Mammary epithelial cell (primary cell): ENCODE data around the gene SLX1A.

Experiments used
- CTCF ChIP-seq, 2 donors: IDR thresholded peaks in 1 of 2; conservative IDR thresholded peaks in 1 of 2; 2 replicates each; pipeline ENCODE4 v1.5.1; 2011 to 2012; ENCODE audit warnings: inconsistent platforms in 2 of 2, low read length in 2 of 2, mild to moderate bottlenecking in 2 of 2, control low read depth in 1 of 2, low read depth in 1 of 2; ENCODE audit not compliant: insufficient read depth in 1 of 2; ENCODE audit errors: extremely low read depth in 1 of 2
- EZH2 ChIP-seq: IDR thresholded peaks from 2 replicates; pipeline ENCODE4 v1.6.1; 2012; ENCODE audit warnings: low read length, inconsistent platforms, borderline replicate concordance

GRCh38 chr16:30179195-30179594 is 14.5 kb upstream of the SLX1A start:
- TF ChIP-seq CTCF (conservative IDR thresholded peaks at IDR 0.05 in 1 of 2, IDR thresholded peaks at IDR 0.05 in 1 of 2; ENCODE audit: extremely low read depth in 1 of 2, insufficient read depth in 1 of 2, low read depth in 1 of 2, low read length in 2 of 2) (no peak), EZH2 (no peak)
